Limb (tissue), 2 donors: ENCODE measurements around the gene MARCHF3.
"Not testable (repeated sequence)": the region's sequence is repeated elsewhere in the genome, so short reads cannot be mapped to it uniquely, and the experiment has no call there.

Experiments used
- DNase-seq, 2 donors: peaks; one replicate each; pipeline ENCODE4 v3.0.0-alpha.2; 2016; ENCODE audit errors: extremely low spot score in 2 of 2

Gene MARCHF3

GRCh38 chr5:127030259-127031146 lies at the start of gene MARCHF3:
MARCHF3 (minus strand) TSS chr5:127030558; CDS start chr5:126918171, 112,387 bp downstream.
- peak; percentile 94 to 97 for DNase-seq

- DNase-seq, result no peak
These were observed 49.7 kb upstream of the MARCHF3 start for GRCh38 chr5:127079994-127080491.

GRCh38 chr5:127077366-127077765 lies 47.0 kb upstream of the MARCHF3 start:
- DNase-seq, result no peak

DNA sequence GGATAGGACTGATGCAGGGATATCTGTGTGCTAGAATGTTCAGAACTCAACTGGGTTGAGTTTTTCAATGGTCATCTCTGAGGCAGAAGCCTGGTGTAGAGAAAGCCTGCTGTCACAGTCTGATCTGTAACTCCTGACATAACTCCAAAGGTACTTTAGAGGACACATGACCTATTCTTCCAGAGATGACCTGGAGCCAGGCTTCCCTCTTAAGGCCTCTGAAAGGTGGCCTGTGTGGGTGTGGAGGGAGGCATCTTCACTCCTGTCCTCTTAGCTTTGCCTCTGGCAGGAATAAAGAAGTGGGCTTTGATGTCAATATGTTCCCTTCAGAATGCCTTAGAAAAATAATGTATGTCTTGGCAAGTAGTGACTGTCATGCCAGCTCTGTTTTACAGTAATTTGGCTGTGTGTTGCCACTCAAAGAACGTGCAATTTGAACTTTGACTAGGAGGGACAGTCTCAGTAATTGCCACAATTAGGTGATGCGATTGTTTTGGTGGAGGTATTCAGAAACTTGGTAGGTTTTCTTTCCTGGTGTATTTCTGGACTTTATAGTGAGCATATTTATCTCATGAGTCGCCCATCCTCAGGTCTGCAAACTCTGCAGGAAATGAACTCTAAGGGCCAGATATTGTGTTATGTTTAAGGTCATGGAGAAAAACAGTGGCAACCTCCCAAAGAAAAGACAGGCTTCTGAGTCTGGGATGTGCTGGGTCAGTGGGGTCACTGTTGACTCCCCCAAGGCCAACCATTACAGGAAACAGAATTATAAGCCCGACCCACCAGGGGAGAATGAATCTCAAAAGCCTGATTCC lies 46.2 kb upstream of the MARCHF3 start:
- DNase-seq, result no peak

DNA sequence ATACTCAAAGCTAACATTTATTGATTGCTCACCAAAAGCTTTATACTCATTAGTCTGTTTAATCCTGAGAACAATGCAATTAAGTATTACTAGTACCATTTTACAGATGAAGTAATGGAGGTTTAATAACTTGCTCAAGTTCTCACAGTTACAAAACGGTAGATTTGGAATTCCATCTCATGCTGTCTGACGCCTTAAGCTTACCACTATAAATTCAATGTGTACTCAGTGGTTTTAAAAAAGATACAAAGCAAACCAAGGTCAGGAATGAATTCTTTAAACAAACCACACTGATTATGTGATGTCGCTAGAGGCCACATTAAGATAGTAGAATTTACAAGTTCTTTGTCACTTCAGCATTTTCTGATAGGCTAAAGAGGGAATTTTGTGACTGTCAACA lies 44.1 kb upstream of the MARCHF3 start:
- DNase-seq, result no peak

DNA sequence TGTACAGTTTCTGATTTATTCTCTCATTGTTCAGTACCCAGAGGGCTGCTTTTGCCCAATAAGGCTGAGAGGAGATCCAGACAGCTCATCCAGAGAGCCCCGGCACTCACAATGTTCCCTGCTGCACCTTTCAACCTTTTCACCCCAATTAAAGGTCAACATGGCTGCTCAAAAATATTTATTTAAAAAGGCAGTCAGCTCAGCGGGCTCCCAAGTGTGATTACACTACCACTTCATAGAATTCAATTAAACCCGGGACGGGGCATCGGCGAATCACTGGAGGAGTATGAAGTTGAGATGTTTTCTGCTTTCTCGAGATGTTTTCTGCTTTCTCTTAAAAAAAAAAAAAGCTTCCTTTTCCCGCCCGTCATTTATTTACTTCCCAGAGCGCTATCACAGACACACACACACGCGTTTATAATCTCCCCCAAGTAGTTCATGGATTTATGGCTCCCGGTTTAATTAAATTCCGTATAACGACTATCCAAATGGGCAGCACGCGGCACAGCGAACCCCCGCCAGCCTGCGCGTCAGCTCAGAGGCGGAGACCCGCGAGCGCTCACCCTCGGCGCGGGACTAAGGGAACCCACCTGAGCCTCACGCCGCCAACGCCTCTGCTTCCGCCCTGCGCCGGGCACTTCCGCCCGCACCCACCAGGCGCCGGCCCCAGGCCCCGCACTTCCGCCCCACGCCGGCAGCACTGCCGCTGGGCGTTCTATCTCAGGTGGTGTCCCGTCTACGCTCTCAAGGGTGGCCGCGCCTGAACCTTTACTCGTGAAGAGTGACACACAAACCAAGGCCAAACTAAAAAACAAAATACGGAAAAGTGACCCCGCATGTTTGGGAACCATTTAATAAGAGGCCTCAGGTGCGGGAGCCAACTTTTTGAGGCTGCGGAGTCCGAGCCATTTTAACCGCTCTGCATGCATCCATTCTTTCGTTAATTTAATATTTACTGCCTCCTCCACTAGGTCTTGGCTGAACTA lies 42.8 kb upstream of the MARCHF3 start, which contains the start of gene C5orf63:
C5orf63 (minus strand) TSS at position 642 of the 986 bp plus-strand sequence. CDS start 14,507 bp downstream, outside the sequence.
- peak; percentile 43 to 74 for DNase-seq

- DNase-seq, result no peak
These were observed 39.9 kb upstream of the MARCHF3 start for GRCh38 chr5:127070243-127070642.

GRCh38 chr5:127068493-127069214 lies 38.3 kb upstream of the MARCHF3 start:
- DNase-seq, result peak in 1 of 2 donors; percentile 40

- no peak for DNase-seq
These were observed 36.4 kb upstream of the MARCHF3 start for GRCh38 chr5:127066721-127067120.

DNA sequence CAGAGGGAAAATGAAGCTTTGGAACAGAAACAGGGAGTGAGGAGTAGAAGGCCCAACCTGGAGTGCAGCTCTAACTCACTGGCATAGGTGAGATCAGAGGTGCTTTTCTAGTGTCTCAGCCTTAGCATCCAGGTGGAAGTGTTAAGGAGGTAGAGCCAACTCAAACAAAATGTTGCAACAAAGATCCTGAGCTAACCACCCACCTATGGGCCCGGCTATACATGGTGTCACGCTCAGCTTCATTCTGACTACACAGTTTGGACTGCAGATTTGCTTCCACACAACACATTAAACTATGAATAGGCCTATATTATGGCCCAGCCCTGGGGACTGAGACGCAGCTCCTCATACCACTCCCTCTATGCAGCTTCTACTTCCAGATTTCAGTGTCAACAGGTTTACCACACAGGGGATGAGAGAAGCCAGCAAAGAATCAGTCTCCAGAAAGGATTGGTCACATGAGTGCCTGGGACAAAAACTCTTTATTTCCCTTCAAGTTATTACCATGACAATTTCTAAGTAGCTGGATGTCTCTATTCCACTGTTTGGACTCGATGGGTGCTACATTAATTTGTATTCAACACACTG lies 34.0 kb upstream of the MARCHF3 start:
- DNase-seq, result no peak

GRCh38 chr5:127063257-127063913 lies 33.0 kb upstream of the MARCHF3 start:
- DNase-seq, result no peak

- no peak for DNase-seq
These were observed 31.6 kb upstream of the MARCHF3 start for GRCh38 chr5:127061956-127062355.

- DNase-seq, result no peak
These were observed 31.2 kb upstream of the MARCHF3 start for GRCh38 chr5:127061537-127061936.

DNA sequence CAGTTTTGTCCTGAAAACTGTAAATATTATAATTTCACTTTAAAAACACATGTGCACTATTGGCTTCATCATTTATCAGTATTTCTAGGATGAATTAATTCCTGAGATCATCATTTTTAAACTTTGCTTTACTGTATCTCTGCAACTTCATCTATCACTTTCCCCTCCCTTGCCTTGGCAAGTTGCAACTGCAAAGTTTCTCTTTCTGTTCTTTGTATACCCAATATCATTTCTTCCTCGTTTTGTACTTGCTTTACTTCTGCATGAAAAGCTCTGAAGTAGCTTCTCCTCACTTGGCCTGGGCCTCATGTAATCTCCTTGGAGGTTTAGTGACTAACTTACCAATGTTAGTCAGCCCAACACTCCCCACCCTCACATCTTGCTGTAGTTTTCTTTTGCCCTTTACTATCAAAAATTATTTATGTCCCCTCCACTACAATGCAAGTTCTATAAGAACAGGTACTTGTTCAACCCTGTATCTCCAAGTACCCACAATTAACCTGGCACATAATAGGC lies 30.2 kb upstream of the MARCHF3 start:
- DNase-seq, result no peak

GRCh38 chr5:127056896-127057295 lies 26.5 kb upstream of the MARCHF3 start:
- no peak for DNase-seq

GRCh38 chr5:127055880-127056653 lies 25.7 kb upstream of the MARCHF3 start:
- no peak for DNase-seq

DNA sequence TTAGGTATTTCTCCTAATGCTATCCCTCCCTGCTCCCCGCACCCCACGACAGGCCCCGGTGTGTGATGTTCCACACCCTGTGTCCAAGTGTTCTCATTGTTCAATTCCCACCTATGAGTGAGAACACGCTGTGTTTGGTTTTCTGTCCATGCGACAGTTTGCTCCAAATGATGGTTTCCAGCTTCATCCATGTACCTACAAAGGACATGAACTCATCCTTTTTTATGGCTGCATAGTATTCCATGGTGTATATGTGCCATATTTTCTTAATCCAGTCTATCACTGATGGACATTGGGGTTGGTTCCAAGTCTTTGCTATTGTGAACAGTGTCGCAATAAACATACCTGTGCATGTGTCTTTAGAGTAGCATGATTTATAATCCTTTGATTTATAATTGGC lies 23.2 kb upstream of the MARCHF3 start:
- DNase-seq, result not testable (repeated sequence)

- no peak for DNase-seq
These were observed 22.7 kb upstream of the MARCHF3 start for GRCh38 chr5:127053049-127053448.
